Mesothelial cell of epicardium (in vitro differentiated cells): ENCODE measurements around the gene MEGF11. TPM values are rescaled to one million over a fixed set of nuclear protein-coding genes. Genes with fewer than 3 reads are reported as not detected.

Experiments used
- DNase-seq, 2 experiments: peaks; one replicate each; pipeline ENCODE4 v3.0.0; 2021; ENCODE audit warnings: low spot score in 2 of 2; ENCODE audit not compliant: unreplicated experiment in 2 of 2
- H3K27ac Mint-ChIP-seq: 2 replicates; pipeline ENCODE4 v1.8.0; 2021; ENCODE audit warnings: mixed read lengths
- H3K27me3 Mint-ChIP-seq: 2 replicates; pipeline ENCODE4 v1.8.0; 2021; ENCODE audit warnings: low read depth, mixed read lengths
- H3K36me3 Mint-ChIP-seq: 2 replicates; pipeline ENCODE4 v1.8.0; 2021; ENCODE audit warnings: mixed read lengths
- H3K4me1 Mint-ChIP-seq: 2 replicates; pipeline ENCODE4 v1.8.0; 2021; ENCODE audit warnings: mixed read lengths
- H3K4me3 Mint-ChIP-seq: 2 replicates; pipeline ENCODE4 v1.8.0; 2021; ENCODE audit warnings: mild to moderate bottlenecking, moderate library complexity, mixed read lengths
- H3K9me3 Mint-ChIP-seq: 2 replicates; pipeline ENCODE4 v1.8.0; 2021; ENCODE audit warnings: mixed read lengths
- total RNA-seq: library from RNA; stranded (reverse); gene quantifications from 3 replicates; pipeline ENCODE4 v1.2.1, GENCODE V29; 2021
- TF ChIP-seq, protein P1 (sequence below): fragments of 200-600 bp; sonication (generic); IDR thresholded peaks from one replicate; pipeline ENCODE4 v1.5.0; 2021; ENCODE audit warnings: antibody characterized with exemption; ENCODE audit not compliant: unreplicated experiment

MEGF11 gene
- total RNA-seq, 1 donor from 2014 or later, result 3.7 TPM

DNA sequence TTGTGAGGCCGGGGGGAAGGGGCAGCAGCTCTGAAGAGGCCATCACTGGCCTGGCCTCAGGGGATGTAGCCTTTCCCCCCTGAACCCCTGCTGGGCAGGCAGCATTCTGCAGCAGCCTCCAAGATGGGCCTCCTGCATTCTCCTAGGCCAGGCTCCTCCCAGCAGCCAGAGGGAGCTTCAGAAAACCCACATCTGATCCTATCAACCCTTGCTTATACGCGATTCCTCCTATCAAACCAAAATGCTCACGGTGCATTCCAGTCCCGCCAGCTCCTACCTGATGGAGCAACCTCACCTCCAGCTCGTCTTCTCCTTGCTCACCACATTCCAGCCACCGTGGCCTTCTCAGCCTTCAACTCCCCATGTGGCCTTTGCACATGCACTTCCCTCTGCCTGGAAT, 85.7 kb downstream of the MEGF11 start:
- TF ChIP-seq, protein P1, sequence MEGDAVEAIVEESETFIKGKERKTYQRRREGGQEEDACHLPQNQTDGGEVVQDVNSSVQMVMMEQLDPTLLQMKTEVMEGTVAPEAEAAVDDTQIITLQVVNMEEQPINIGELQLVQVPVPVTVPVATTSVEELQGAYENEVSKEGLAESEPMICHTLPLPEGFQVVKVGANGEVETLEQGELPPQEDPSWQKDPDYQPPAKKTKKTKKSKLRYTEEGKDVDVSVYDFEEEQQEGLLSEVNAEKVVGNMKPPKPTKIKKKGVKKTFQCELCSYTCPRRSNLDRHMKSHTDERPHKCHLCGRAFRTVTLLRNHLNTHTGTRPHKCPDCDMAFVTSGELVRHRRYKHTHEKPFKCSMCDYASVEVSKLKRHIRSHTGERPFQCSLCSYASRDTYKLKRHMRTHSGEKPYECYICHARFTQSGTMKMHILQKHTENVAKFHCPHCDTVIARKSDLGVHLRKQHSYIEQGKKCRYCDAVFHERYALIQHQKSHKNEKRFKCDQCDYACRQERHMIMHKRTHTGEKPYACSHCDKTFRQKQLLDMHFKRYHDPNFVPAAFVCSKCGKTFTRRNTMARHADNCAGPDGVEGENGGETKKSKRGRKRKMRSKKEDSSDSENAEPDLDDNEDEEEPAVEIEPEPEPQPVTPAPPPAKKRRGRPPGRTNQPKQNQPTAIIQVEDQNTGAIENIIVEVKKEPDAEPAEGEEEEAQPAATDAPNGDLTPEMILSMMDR, result no peak
- Mint-ChIP-seq H3K9me3 (no peaks in the 10 kb centered on the region), H3K27ac (no peak overlapping the region), H3K4me3 (no peak overlapping the region), H3K27me3 (peaks cover 44% of the 10 kb centered on the region), H3K36me3 (no peaks in the 10 kb centered on the region), H3K4me1 (peaks cover 26% of the 10 kb centered on the region)
- no peak for DNase-seq

DNA sequence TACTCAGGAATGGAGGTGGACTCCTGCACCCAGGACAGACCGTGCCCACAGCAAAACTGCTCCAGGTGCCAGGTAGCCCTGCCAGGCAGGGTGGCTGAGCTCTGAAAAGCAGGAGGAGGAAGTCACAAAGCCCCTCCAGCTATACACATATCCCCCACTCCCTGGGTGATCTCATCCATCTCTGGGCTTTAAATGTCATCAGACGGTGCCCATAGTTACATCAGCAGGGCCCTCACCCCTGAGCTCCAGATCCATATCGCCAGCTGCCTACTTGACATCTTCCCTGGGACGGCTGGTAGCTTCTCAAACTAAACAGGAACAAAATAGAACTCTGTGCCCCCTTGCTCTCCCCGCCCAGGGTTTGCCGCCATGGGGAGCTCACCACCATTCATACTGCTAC, 87.7 kb downstream of the MEGF11 start:
- Mint-ChIP-seq H3K9me3 (no peaks in the 10 kb centered on the region), H3K27me3 (peaks cover 31% of the 10 kb centered on the region), H3K4me3 (no peak overlapping the region), H3K4me1 (peaks cover 13% of the 10 kb centered on the region), H3K36me3 (no peaks in the 10 kb centered on the region), H3K27ac (no peak overlapping the region)
- TF ChIP-seq, protein P1, result no peak
- no peak for DNase-seq

DNA sequence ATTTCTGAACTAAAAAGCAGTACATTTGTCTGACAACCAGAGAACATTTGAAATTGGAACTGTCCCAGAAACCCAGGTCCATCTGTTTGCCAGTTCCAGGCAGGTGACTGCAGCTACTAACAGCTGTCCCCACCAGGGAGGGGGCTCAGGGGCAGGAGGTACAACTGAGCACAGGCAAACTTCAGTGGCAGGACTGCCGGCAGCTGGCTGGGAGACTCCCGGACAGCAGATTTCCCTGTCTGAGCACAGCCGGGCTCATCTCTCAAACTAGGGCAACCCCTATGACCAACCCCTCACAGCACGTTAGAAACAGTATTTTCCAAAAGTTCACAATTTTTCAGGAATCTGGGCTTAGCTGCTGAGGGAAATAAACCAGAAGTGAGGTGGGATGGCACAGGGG, 88.8 kb downstream of the MEGF11 start:
- Mint-ChIP-seq H3K27ac (no peak overlapping the region), H3K36me3 (no peaks in the 10 kb centered on the region), H3K4me3 (no peak overlapping the region), H3K27me3 (peaks cover 32% of the 10 kb centered on the region), H3K9me3 (no peaks in the 10 kb centered on the region), H3K4me1 (peaks cover 9% of the 10 kb centered on the region)
- TF ChIP-seq, protein P1, result no peak
- no peak for DNase-seq

DNA sequence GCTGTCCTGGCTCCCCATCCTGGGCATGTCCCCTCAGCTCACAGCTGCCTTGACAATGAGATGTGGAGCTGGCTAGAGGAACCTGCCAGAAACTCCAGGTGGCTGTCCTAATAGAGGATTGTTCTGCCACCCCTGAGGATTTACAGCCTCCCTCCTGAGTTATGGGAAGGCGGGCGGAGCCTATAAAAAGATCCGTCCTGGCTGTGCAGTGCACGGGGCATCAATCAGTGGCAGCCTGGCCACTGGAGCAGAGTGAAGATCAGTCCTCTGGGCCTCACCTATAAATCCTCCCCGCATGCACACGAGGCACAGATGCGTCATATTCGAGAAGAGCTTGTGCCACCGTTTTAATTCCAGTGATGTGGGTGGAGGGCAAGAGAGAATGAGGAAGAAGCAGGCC, 90.0 kb downstream of the MEGF11 start:
- peaks cover 2% of the 10 kb centered on the region for H3K4me1 Mint-ChIP-seq
- H3K27ac Mint-ChIP-seq, result no peak overlapping the region
- peaks cover 42% of the 10 kb centered on the region for H3K27me3 Mint-ChIP-seq
- no peaks in the 10 kb centered on the region for H3K36me3 Mint-ChIP-seq
- H3K9me3 Mint-ChIP-seq, result no peaks in the 10 kb centered on the region
- no peak overlapping the region for H3K4me3 Mint-ChIP-seq
- DNase-seq, result no peak
- TF ChIP-seq, protein P1, result no peak

DNA sequence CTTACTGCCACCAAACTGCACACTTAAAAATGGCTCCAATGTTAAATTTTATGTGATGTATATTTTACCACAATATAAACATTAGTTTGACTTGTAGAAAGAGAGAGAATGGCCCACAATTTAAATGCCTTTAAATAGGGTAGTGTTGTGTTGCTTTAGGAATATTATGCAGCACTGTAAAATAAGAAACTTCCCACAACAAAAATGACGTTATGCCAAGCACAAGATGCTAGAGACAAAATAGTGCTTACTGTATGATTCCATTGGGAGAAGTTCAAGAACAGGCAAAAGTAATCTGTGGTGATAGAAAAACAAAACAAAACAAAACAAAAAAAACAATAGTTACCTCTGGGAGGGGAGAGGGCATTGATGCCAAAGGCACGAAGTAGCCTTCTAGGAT, 91.3 kb downstream of the MEGF11 start:
- Mint-ChIP-seq H3K27me3 (peaks cover 52% of the 10 kb centered on the region), H3K4me3 (no peak overlapping the region), H3K36me3 (no peaks in the 10 kb centered on the region), H3K4me1 (no peaks in the 10 kb centered on the region), H3K9me3 (no peaks in the 10 kb centered on the region), H3K27ac (no peak overlapping the region)
- TF ChIP-seq, protein P1, result no peak
- no peak for DNase-seq

DNA sequence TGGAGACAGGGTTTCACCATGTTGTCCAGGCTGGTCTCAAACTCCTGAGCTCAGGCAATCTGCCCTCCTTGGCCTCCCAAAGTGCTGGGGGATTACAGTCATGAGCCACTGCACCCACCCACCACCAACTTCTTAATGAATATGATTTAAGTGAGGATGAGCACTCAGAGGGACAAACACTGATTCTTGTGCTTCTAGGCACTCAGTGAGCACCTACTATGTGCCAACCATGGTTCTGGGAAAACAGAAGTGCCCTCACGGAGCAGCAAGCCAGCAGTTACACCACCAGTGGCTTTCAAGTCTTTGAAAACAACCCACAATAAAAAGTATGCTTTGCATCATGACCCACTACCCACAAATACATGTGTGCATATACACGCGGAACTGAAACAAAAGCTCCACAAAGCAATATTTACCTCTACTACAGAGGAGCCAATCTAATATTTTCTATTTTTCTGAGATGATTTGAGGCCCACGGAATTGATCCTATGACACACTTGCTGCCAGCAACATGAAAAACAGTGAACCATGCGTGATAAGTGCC, 91.9 kb downstream of the MEGF11 start:
- TF ChIP-seq, protein P1, result no peak
- DNase-seq, result no peak
- Mint-ChIP-seq H3K27me3 (peaks cover 58% of the 10 kb centered on the region), H3K4me1 (no peaks in the 10 kb centered on the region), H3K27ac (no peak overlapping the region), H3K4me3 (no peak overlapping the region), H3K36me3 (no peaks in the 10 kb centered on the region), H3K9me3 (no peaks in the 10 kb centered on the region)
